SIG-M5 treated with dmso at 0.1 percent for 504 hours (cell line): ENCODE data around the gene PTPRG.
A peak's percentile ranks its signal among the peaks of the same experiment; 100 is the strongest.

Experiments
- DNase-seq: peaks from one replicate; lab custom pipeline; 2025; ENCODE audit not compliant: unreplicated experiment; lab: John Stamatoyannopoulos, UW

Gene PTPRG

GRCh38 chr3:61853912-61854311, 292.5 kb downstream of the PTPRG start:
- DNase-seq: no peak

- no peak for DNase-seq
These were observed 293.8 kb downstream of the PTPRG start for GRCh38 chr3:61855211-61855610.

GRCh38 chr3:61857297-61857696, 295.9 kb downstream of the PTPRG start:
- no peak for DNase-seq

- DNase-seq: peak; percentile 82
These were observed 296.7 kb downstream of the PTPRG start for GRCh38 chr3:61858054-61858453.

- DNase-seq: no peak
These were observed 300.0 kb downstream of the PTPRG start for GRCh38 chr3:61861410-61861809.

GRCh38 chr3:61862614-61863289, 301.4 kb downstream of the PTPRG start:
- no peak for DNase-seq

- DNase-seq: no peak
These were observed 302.2 kb downstream of the PTPRG start for GRCh38 chr3:61863579-61863978.

GRCh38 chr3:61864886-61865285, 303.5 kb downstream of the PTPRG start:
- DNase-seq: no peak

GRCh38 chr3:61865466-61866152, 304.2 kb downstream of the PTPRG start:
- no peak for DNase-seq

GRCh38 chr3:61866153-61866542, 304.8 kb downstream of the PTPRG start:
- no peak for DNase-seq

- no peak for DNase-seq
These were observed 305.6 kb downstream of the PTPRG start for GRCh38 chr3:61866961-61867461.

- DNase-seq: no peak
These were observed 307.1 kb downstream of the PTPRG start for GRCh38 chr3:61868499-61868898.

GRCh38 chr3:61869371-61869770, 308.0 kb downstream of the PTPRG start:
- no peak for DNase-seq

GRCh38 chr3:61871644-61872043, 310.3 kb downstream of the PTPRG start:
- DNase-seq: no peak

GRCh38 chr3:61872077-61872706, 310.8 kb downstream of the PTPRG start:
- no peak for DNase-seq

- DNase-seq: no peak
These were observed 313.9 kb downstream of the PTPRG start for GRCh38 chr3:61875046-61875844.

- no peak for DNase-seq
These were observed 314.8 kb downstream of the PTPRG start for GRCh38 chr3:61875976-61876671.

GRCh38 chr3:61876797-61877196, 315.4 kb downstream of the PTPRG start:
- no peak for DNase-seq

GRCh38 chr3:61877359-61878138, 316.2 kb downstream of the PTPRG start:
- DNase-seq: no peak

- DNase-seq: no peak
These were observed 320.9 kb downstream of the PTPRG start for GRCh38 chr3:61882253-61882652.
